Natural killer cell (primary cell): ENCODE measurements around the gene RBCK1. TPM values are rescaled to one million over a fixed set of nuclear protein-coding genes. Genes with fewer than 3 reads are reported as not detected.
"Not testable (repeated sequence)": the region's sequence is repeated elsewhere in the genome, so short reads cannot be mapped to it uniquely, and the experiment has no call there.

ENCODE experiments used
- ATAC-seq, 3 donors: fragments of 150-1000 bp in 2 of 3; fragments of 200-7000 bp in 1 of 3; cut with Tn5 transposase; 1 replicate in 1 of 3; 2 replicates in 2 of 3; pipeline ENCODE4 v1.10.0; 2021; ENCODE audit warnings: mild to moderate bottlenecking in 2 of 3, moderate library complexity in 2 of 3
- DNase-seq, 2 donors: peaks; one replicate each; pipeline versions ENCODE4 v3.0.0 to v3.0.0-alpha.2; 2013 to 2021; ENCODE audit warnings: mixed read lengths in 1 of 2
- H3K27ac ChIP-seq: one replicate; pipeline ENCODE4 v1.5.1; 2013; ENCODE audit warnings: mild to moderate bottlenecking, low read length
- H3K27me3 ChIP-seq: one replicate; pipeline ENCODE4 v1.6.1; 2013; ENCODE audit warnings: low read length; ENCODE audit not compliant: control insufficient read depth, insufficient read depth
- H3K36me3 ChIP-seq: one replicate; pipeline ENCODE4 v1.6.1; 2013; ENCODE audit warnings: low read length; ENCODE audit not compliant: control insufficient read depth, insufficient read depth
- H3K4me1 ChIP-seq: one replicate; pipeline ENCODE4 v1.6.1; 2013; ENCODE audit warnings: low read length; ENCODE audit not compliant: control insufficient read depth, insufficient read depth
- H3K4me3 ChIP-seq: one replicate; pipeline ENCODE4 v1.5.1; 2013; ENCODE audit warnings: low read length
- H3K9me3 ChIP-seq: one replicate; pipeline ENCODE4 v1.6.1; 2013; ENCODE audit warnings: low read length; ENCODE audit not compliant: control insufficient read depth, insufficient read depth
- H3K27ac Mint-ChIP-seq, 2 donors: one replicate each; pipeline ENCODE4 v1.8.0; 2022; ENCODE audit warnings: mild to moderate bottlenecking in 2 of 2, mixed read lengths in 2 of 2, moderate library complexity in 1 of 2
- H3K27me3 Mint-ChIP-seq, 2 donors: one replicate each; pipeline ENCODE4 v1.8.0; 2022; ENCODE audit warnings: low read depth in 2 of 2, mixed read lengths in 2 of 2
- H3K36me3 Mint-ChIP-seq: one replicate; pipeline ENCODE4 v1.8.0; 2022; ENCODE audit warnings: mixed read lengths
- H3K4me1 Mint-ChIP-seq, 2 donors: one replicate each; pipeline ENCODE4 v1.8.0; 2022; ENCODE audit warnings: mixed read lengths in 2 of 2
- H3K4me3 Mint-ChIP-seq: one replicate; pipeline ENCODE4 v1.8.0; 2022; ENCODE audit warnings: mild to moderate bottlenecking, moderate library complexity, mixed read lengths
- H3K9me3 Mint-ChIP-seq, 2 donors: one replicate each; pipeline ENCODE4 v1.8.0; 2022; ENCODE audit warnings: mixed read lengths in 2 of 2
- CTCF ChIP-seq: fragments of 200-600 bp; IDR thresholded peaks from one replicate; pipeline ENCODE4 v1.8.0; 2022; ENCODE audit warnings: antibody characterized with exemption
- WGBS: methylation state at CpG from one replicate; pipeline ENCODE4 v1.1.7; 2013; ENCODE audit warnings: missing lambda C conversion rate; ENCODE audit not compliant: insufficient coverage; 5-methylcytosine and 5-hydroxymethylcytosine counted together
- intact Hi-C: fragments of 100-400 bp; cut with micrococcal nuclease; formaldehyde crosslinking; loops from one replicate; pipeline ENCODE4 v1.14.2; 2022
- total RNA-seq, 4 donors: library from RNA; stranded (reverse); fragments of 120-200 nt in 1 of 4; gene quantifications; one replicate each; pipeline versions ENCODE4 v1.2.3 to v1.2.4, GENCODE V29; 2013 to 2022

Gene RBCK1
- total RNA-seq, 3 donors from 2014 or later (not counting 1 experiment from before 2014, with no cell fraction given), result 102 to 131 (median 104) TPM

GRCh38 chr20:383889-384288 is 24.2 kb upstream of the RBCK1 start:
- no peaks in the 10 kb centered on the region for H3K9me3 ChIP-seq
- Mint-ChIP-seq H3K27ac (peak overlapping the region; percentile 55 to 63), H3K27me3 (no peaks in the 10 kb centered on the region), H3K4me3 (peak overlapping the region; percentile 94), H3K9me3 (no peaks in the 10 kb centered on the region), H3K36me3 (peaks cover 9% of the 10 kb centered on the region), H3K4me1 (peaks cover 7 to 24% of the 10 kb centered on the region in 2 donors)
- no peaks in the 10 kb centered on the region for H3K27me3 ChIP-seq
- DNase-seq (no peak), ATAC-seq (no peak)
- 98% methylated on average over 5 of the region's 5 CpGs for WGBS
- peaks cover 13% of the 10 kb centered on the region for H3K36me3 ChIP-seq
- H3K4me3 ChIP-seq, result no peak overlapping the region
- H3K4me1 ChIP-seq, result peaks cover 9% of the 10 kb centered on the region
- TF ChIP-seq CTCF, result no peak
- intact Hi-C loops, result no loop called here
- H3K27ac ChIP-seq, result no peak overlapping the region

- no CpG with 5 or more reads among the region's 1 CpG for WGBS
- ATAC-seq, result no peak
- Mint-ChIP-seq H3K27me3 (no peaks in the 10 kb centered on the region), H3K36me3 (peaks cover 12% of the 10 kb centered on the region), H3K4me1 (peaks cover 7 to 24% of the 10 kb centered on the region in 2 donors), H3K4me3 (no peak overlapping the region), H3K9me3 (no peaks in the 10 kb centered on the region), H3K27ac (peak overlapping the region in 1 of 2 donors; percentile 63)
- no peak for TF ChIP-seq CTCF
- H3K27ac ChIP-seq, result no peak overlapping the region
- H3K27me3 ChIP-seq, result no peaks in the 10 kb centered on the region
- H3K4me1 ChIP-seq, result peaks cover 9% of the 10 kb centered on the region
- DNase-seq, result no peak
- no peaks in the 10 kb centered on the region for H3K9me3 ChIP-seq
- peaks cover 22% of the 10 kb centered on the region for H3K36me3 ChIP-seq
- intact Hi-C loops, result no loop called here
- H3K4me3 ChIP-seq, result no peak overlapping the region
These were observed 23.4 kb upstream of the RBCK1 start for GRCh38 chr20:384723-385122.

- Mint-ChIP-seq H3K27ac (no peak overlapping the region), H3K4me1 (peaks cover 7 to 24% of the 10 kb centered on the region in 2 donors), H3K27me3 (no peaks in the 10 kb centered on the region), H3K36me3 (peaks cover 12% of the 10 kb centered on the region), H3K9me3 (no peaks in the 10 kb centered on the region), H3K4me3 (no peak overlapping the region)
- Histone ChIP-seq H3K9me3 (no peaks in the 10 kb centered on the region), H3K4me1 (peaks cover 4% of the 10 kb centered on the region), H3K36me3 (peaks cover 26% of the 10 kb centered on the region), H3K27me3 (no peaks in the 10 kb centered on the region), H3K4me3 (no peak overlapping the region), H3K27ac (no peak overlapping the region)
- TF ChIP-seq CTCF, result no peak
- intact Hi-C loops, result no loop called here
- DNase-seq, result no peak
- 88% methylated on average over 5 of the region's 5 CpGs for WGBS
- no peak for ATAC-seq
These were observed 22.7 kb upstream of the RBCK1 start for GRCh38 chr20:385448-385847.

GRCh38 chr20:386634-387033 is 21.5 kb upstream of the RBCK1 start:
- ATAC-seq, result not testable (repeated sequence)

More at GRCh38 chr20:386634-387033, 21.5 kb upstream of the RBCK1 start:
- DNase-seq, intact Hi-C loops, H3K27ac ChIP-seq, H3K27me3 Mint-ChIP-seq, H3K4me3 Mint-ChIP-seq, H3K4me1 ChIP-seq, H3K27me3 ChIP-seq, H3K27ac Mint-ChIP-seq, H3K4me3 ChIP-seq, H3K9me3 ChIP-seq, H3K9me3 Mint-ChIP-seq: not testable (repeated sequence)
- WGBS, result 99% methylated on average over 8 of the region's 8 CpGs
- H3K4me1 Mint-ChIP-seq, result peaks cover 7 to 19% of the 10 kb centered on the region in 2 donors
- peaks cover 33% of the 10 kb centered on the region for H3K36me3 ChIP-seq
- H3K36me3 Mint-ChIP-seq, result peaks cover 12% of the 10 kb centered on the region
